NCI-H345 treated with DMSO at 0.1 percent for 48 hours (cell line): Measurements from ENCODE around the gene U2AF1L4.
"Not testable (repeated sequence)": the region's sequence is repeated elsewhere in the genome, so short reads cannot be mapped to it uniquely, and the experiment has no call there.

Source experiments
- DNase-seq: peaks from one replicate; lab custom pipeline; 2025; ENCODE audit not compliant: unreplicated experiment; lab: John Stamatoyannopoulos, UW

U2AF1L4 gene

DNA sequence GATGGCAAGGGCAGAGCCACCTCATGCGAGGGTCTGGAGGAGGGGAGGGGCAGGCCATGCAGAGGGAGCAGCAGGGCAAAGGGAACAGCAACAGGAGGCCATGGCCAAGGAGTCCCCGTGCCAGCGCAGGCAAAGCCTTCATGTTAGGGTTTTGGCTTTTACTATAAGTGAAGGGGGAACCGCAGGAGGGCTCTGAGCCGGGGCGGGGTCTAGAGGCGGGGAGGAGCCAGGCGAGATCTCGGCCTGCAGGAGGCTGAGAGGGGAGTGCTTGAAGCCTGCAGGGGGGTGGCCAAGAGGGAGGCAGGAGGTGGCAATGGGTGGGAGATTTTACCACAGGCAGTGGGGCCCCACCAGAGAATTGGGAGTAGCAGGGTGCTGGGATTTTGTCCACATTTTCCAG is 36.4 kb upstream of the U2AF1L4 start:
- DNase-seq = no peak

- no peak for DNase-seq
These were observed 35.5 kb upstream of the U2AF1L4 start for GRCh38 chr19:35780717-35781116.

- DNase-seq = no peak
These were observed 34.8 kb upstream of the U2AF1L4 start for GRCh38 chr19:35780058-35780457.

DNA sequence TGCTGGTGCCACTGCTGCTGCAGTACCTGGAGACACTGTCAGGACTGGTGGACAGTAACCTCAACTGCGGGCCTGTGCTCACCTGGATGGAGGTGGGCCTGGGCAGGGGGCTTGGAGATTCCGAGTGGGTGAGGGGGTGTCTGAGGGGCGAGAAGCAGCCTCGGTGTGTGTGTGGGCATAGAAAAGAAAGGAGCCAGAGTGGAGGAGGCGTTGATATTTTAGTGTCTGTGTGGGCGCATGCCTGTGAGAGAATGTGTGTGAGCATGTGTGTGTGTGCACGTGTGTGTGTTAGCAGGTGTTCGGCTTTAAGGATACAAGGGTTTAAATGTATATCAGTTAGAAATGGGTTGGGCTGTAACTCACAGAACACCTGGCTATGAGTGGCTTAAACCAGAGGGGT is 33.8 kb upstream of the U2AF1L4 start:
- DNase-seq = no peak

DNA sequence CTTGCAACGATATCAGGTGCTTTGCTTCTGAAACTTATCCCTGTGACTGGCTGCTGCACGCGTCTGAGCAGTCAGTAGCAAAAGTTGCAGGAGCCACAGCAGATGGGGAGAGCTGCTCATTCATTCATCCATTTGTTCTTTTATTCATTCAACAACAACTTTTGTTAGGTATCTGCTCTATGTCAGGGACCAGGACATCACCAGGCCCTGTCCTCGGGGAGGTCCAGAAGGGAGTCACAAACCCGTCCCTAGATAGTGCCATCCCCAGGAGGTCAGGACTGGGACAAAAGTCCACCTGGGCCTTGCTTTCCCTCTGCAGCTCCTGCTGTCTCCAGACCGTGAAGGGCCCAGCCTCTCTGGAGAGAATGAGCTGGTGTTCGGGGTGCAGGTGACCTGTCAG is 32.7 kb upstream of the U2AF1L4 start:
- no peak for DNase-seq

GRCh38 chr19:35777086-35777841 is 32.0 kb upstream of the U2AF1L4 start:
- no peak for DNase-seq

- DNase-seq = no peak
These were observed 31.0 kb upstream of the U2AF1L4 start for GRCh38 chr19:35776102-35776788.

DNA sequence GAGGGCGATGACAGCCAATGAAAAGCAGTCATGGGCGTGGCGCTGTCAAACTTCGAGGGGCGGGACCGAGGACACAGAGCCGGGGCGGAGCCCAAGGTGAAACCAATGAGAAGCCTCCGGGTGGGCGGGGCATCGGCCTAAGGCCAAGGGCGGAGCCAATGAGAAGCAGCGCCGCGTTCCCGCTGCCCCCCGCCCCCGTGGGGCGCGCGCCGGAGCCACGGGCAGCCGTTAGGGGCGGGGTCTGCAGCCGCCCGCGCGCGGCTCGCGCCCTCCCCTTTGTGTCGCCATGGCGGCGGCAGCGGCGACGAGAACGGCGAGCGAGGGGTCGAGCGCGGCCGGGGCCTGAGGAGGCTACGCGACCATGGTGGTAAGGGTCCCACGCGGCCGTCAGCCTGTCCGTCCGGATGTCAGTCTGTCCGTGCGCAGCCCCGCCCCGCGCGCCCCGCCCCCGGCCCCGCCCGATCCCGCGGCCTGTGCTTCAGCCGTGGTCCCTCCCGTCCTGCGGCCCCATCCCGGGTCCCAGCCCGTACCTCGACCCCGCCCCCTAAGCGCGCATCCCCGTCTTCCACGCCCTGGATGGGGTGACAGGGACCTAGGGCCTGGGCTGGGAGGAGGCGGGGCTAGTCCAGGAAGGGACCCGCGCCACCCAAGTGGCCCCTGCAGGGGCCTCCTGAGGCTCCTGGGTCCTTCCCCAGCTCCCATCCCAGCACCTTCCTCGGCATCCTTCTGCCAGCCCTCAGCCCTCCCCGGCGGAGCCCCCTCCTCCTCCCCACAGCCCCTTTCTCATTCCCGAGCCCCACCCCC is 30.3 kb upstream of the U2AF1L4 start, which contains the start of gene ARHGAP33:
Gene ARHGAP33, plus strand, starts transcription at position 267 of the 804 bp plus-strand sequence. Its CDS starts 95 bp downstream, at position 362.
- DNase-seq = peak; percentile 100

GRCh38 chr19:35775046-35775297 is 29.8 kb upstream of the U2AF1L4 start:
- no peak for DNase-seq

- no peak for DNase-seq
These were observed 29.2 kb upstream of the U2AF1L4 start for GRCh38 chr19:35774274-35775045.

DNA sequence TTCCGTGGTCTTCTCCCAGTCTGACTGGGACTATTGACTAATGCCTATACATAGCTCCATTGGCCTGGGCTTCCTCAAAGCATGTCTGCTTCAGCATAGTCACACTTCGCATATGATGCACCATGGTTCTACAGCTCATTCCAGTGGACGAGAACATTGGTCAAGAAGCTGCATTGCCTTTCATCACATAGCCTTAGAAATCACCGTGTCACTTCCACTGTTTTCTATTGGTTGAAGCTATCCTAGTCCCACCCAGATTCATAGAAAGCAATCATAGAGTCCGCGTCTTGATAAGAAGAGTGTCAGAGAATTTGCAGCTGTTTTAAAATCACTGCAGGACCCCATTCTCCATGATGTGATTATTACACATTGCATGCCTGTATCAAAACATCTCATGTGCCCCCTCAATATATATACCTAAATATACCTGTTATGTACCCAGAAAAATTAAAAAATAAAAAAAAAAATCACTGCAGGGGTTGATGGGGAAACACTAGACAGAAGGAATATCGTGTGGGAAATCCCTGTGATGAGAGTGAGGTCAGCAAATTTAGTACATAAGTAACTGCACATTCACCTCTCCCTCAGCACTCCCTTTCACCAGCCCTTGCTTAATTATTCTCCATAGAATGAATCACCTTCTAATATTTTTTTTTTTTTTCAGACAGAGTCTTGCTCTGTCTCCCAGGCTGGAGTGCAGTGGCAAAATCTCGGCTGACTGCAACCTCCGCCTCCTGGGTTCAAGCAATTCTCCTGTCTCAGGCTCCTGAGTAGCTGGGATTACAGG is 28.0 kb upstream of the U2AF1L4 start:
- no peak for DNase-seq

- DNase-seq = not testable (repeated sequence)
These were observed 27.1 kb upstream of the U2AF1L4 start for GRCh38 chr19:35772362-35772761.

- DNase-seq = no peak
These were observed 22.8 kb upstream of the U2AF1L4 start for GRCh38 chr19:35768082-35768421.

GRCh38 chr19:35767288-35768081 is 22.3 kb upstream of the U2AF1L4 start:
- no peak for DNase-seq

- no peak for DNase-seq
These were observed 21.4 kb upstream of the U2AF1L4 start for GRCh38 chr19:35766571-35767104.

DNA sequence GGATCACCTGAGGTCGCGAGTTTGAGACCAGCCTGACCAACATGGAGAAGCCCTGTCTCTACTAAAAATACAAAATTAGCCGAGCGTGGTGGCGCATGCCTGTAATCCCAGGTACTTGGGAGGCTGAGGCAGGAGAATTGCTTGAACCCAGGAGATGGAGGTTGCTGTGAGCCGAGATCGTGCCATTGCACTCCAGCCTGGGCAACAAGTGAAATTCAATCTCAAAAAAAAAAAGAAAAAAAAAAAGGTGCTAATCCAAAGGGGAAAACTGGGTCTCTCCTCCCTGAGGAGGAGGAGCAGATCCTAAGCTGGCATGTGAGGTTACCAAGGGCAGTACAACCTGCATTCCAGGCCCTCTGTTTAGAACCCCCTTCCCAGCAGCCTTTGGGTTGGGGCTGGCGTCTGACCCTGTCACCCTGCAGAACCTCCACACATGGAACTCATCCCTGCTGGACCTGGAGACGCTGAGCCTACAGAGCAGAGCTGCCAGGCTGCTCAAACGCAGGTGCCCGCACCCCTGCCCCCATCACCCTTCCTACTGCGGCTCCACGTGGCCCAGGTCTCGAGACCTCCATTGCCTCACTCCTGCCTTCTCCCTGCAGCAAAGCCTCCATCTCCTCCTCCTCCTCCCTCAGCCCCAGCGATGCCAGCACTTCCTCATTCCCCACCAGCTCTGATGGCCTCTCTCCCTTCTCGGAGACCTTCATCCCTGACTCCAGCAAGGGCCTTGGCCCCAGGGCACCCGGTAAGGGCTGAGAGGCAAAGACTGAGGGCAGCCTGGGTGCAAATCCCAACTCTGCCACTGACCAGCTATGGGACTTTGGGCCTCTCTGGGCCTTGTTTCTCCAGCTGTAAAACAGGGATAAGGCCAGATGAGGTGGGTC is 19.5 kb upstream of the U2AF1L4 start:
- DNase-seq = no peak

GRCh38 chr19:35760711-35761349 is 15.6 kb upstream of the U2AF1L4 start:
- DNase-seq = no peak

DNA sequence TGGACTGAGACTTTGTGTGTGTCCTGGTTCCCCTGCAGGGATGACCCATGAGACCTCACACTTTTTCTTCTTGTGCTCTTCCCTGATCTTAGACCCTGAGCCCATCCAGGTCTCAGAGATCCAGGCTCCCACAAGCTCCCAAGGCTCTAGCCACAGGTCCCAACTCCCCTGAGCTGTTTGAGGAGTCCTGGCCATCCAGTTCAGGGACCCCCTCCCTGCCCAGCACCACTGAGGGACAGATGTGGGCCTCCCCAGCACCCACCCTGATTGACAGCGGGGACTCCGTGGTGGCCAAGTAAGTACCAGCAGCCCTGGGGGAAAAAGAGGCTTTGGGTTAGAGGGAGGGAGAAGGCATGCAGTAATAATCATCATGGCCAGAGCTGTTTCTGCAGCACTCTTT is 14.5 kb upstream of the U2AF1L4 start:
- DNase-seq = no peak
